Measurements from ENCODE around the gene ATP6V1E1.
A peak's percentile ranks its signal among the peaks of the same experiment; 100 is the strongest.
"Not testable (repeated sequence)": the region's sequence is repeated elsewhere in the genome, so short reads cannot be mapped to it uniquely, and the experiment has no call there.

Gene ATP6V1E1

GRCh38 chr22:17628406-17629172 lies at the start of gene ATP6V1E1:
TSS of gene ATP6V1E1 (minus strand) at chr22:17628749. CDS start at chr22:17628635, 114 bp downstream.
- peak; percentile 99 for DNase-seq

- DNase-seq = no peak
Observed at GRCh38 chr22:17675584-17675983, 47.0 kb upstream of the ATP6V1E1 start.

- DNase-seq = no peak
Observed at GRCh38 chr22:17674152-17674551, 45.6 kb upstream of the ATP6V1E1 start.

- no peak for DNase-seq
Observed at GRCh38 chr22:17672417-17672991, 44.0 kb upstream of the ATP6V1E1 start.

- not testable (repeated sequence) for DNase-seq
Observed at GRCh38 chr22:17671521-17672092, 43.1 kb upstream of the ATP6V1E1 start.

GRCh38 chr22:17665854-17666253 lies 37.3 kb upstream of the ATP6V1E1 start:
- no peak for DNase-seq

- no peak for DNase-seq
Observed at GRCh38 chr22:17665248-17665647, 36.7 kb upstream of the ATP6V1E1 start.

GRCh38 chr22:17664414-17665055 lies 36.0 kb upstream of the ATP6V1E1 start:
- no peak for DNase-seq

- DNase-seq = peak; percentile 44
Observed at GRCh38 chr22:17656870-17657395, 28.4 kb upstream of the ATP6V1E1 start.

- DNase-seq = no peak
Observed at GRCh38 chr22:17655289-17655688, 26.7 kb upstream of the ATP6V1E1 start.

- no peak for DNase-seq
Observed at GRCh38 chr22:17648569-17648968, 20.0 kb upstream of the ATP6V1E1 start.

- DNase-seq = no peak
Observed at GRCh38 chr22:17647991-17648390, 19.4 kb upstream of the ATP6V1E1 start.

GRCh38 chr22:17647452-17647851 lies 18.9 kb upstream of the ATP6V1E1 start:
- no peak for DNase-seq

- not testable (repeated sequence) for DNase-seq
Observed at GRCh38 chr22:17642357-17642756, 13.8 kb upstream of the ATP6V1E1 start.

GRCh38 chr22:17641269-17641668 lies 12.7 kb upstream of the ATP6V1E1 start:
- no peak for DNase-seq

- DNase-seq = peak; percentile 63
Observed at GRCh38 chr22:17639247-17639741, 10.7 kb upstream of the ATP6V1E1 start.

- peak; percentile 96 for DNase-seq
Observed at GRCh38 chr22:17638432-17639246, 10.1 kb upstream of the ATP6V1E1 start, which contains the start of gene BCL2L13. TSS of gene BCL2L13 (plus strand) at chr22:17638757. CDS start at chr22:17655712, 16,955 bp downstream.

- DNase-seq = no peak
Observed at GRCh38 chr22:17638182-17638431, 9.6 kb upstream of the ATP6V1E1 start.

- DNase-seq = no peak
Observed at GRCh38 chr22:17637490-17638181, 9.1 kb upstream of the ATP6V1E1 start.

GRCh38 chr22:17636850-17637249 lies 8.3 kb upstream of the ATP6V1E1 start:
- DNase-seq = not testable (repeated sequence)

- DNase-seq = no peak
Observed at GRCh38 chr22:17634696-17635095, 6.1 kb upstream of the ATP6V1E1 start.

GRCh38 chr22:17633998-17634323 lies 5.4 kb upstream of the ATP6V1E1 start:
- no peak for DNase-seq
